Gastroesophageal sphincter (tissue), 4 donors: Measurements from ENCODE around the gene KRT40. TPM values are rescaled to one million over a fixed set of nuclear protein-coding genes. Genes with fewer than 3 reads are reported as not detected.

Source experiments
- ATAC-seq: fragments of 150-250 bp; one replicate; pipeline ENCODE4 v1.9.1; 2016; ENCODE audit warnings: mild to moderate bottlenecking, moderate library complexity
- H3K27ac ChIP-seq, 4 donors: fragments of 200-600 bp; sonication (generic) in 3 of 4; 1 replicate in 3 of 4; 2 replicates in 1 of 4; pipeline ENCODE4 v1.5.1; 2016 to 2019
- H3K27me3 ChIP-seq: fragments of 200-600 bp; sonication (generic); one replicate; pipeline ENCODE4 v1.5.1; 2019
- H3K36me3 ChIP-seq, 2 donors: fragments of 200-600 bp; sonication (generic); one replicate each; pipeline ENCODE4 v1.5.1; 2019; ENCODE audit warnings: control low read depth in 1 of 2
- H3K4me1 ChIP-seq, 3 donors: fragments of 200-600 bp; sonication (generic); 1 replicate in 2 of 3; 2 replicates in 1 of 3; pipeline ENCODE4 v1.5.1; 2016 to 2019; ENCODE audit warnings: control low read depth in 2 of 3
- H3K4me3 ChIP-seq, 2 donors: fragments of 200-600 bp; sonication (generic); one replicate each; pipeline ENCODE4 v1.5.1; 2019; ENCODE audit warnings: mild to moderate bottlenecking in 1 of 2, moderate library complexity in 1 of 2
- H3K9me3 ChIP-seq, 3 donors: fragments of 200-600 bp; sonication (generic); one replicate each; pipeline ENCODE4 v1.5.1; 2017 to 2019; ENCODE audit warnings: control low read depth in 2 of 3
- CTCF ChIP-seq, 4 experiments: fragments of 200-600 bp in 2 of 4; fragments of 450-650 bp in 2 of 4; sonication (generic) in 1 of 4; IDR thresholded peaks; one replicate each; pipeline ENCODE4 v1.5.1; 2017 to 2019; ENCODE audit warnings: antibody characterized with exemption in 4 of 4, mild to moderate bottlenecking in 2 of 4, moderate library complexity in 2 of 4
- EP300 ChIP-seq: sonication (generic); formaldehyde crosslinking; IDR thresholded peaks from one replicate; pipeline ENCODE4 v1.6.1; 2017; ENCODE audit warnings: antibody characterized with exemption, mild to moderate bottlenecking
- POLR2A ChIP-seq, 2 donors: fragments of 450-650 bp; IDR thresholded peaks; one replicate each; pipeline ENCODE4 v1.6.1; 2017; ENCODE audit warnings: antibody characterized with exemption in 2 of 2, mild to moderate bottlenecking in 2 of 2, moderate library complexity in 1 of 2
- POLR2AphosphoS5 ChIP-seq: sonication (generic); formaldehyde crosslinking; IDR thresholded peaks from one replicate; pipeline ENCODE4 v1.6.1; 2017; ENCODE audit warnings: antibody characterized with exemption
- WGBS, 2 donors: methylation state at CpG; one replicate each; pipeline ENCODE4 v1.1.5; 2018; ENCODE audit warnings: low coverage in 1 of 2; 5-methylcytosine and 5-hydroxymethylcytosine counted together
- total RNA-seq, 4 donors: library from RNA; depleted of rRNA; stranded (reverse); fragments of >200 nt; gene quantifications; one replicate each; pipeline ENCODE4 v1.1.0, GENCODE V29; 2016

The KRT40 gene
- total RNA-seq, result not detected

DNA sequence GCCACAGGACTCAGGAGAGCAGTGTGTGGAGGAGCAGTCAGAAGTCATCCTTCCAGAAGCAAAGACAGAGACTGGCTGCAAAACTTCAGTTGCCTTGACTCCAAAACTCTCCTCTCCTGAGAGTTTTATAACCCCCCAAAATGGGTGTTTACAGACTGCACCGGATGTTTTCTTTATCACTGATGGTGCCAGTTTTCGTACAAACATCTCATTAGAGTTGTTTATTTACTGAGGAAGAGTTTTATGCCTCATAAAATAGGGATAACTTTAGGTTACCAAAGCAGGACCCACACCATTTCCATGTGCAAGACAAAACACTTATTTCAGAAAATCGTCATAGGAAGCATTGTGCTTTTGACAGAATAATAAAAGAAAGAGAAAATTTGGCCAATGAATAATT lies at the start of gene KRT40:
Gene KRT40, minus strand, starts transcription at position 101 of the 400 bp plus-strand sequence. Its CDS starts 53 bp downstream, at position 48.
- no peak for TF ChIP-seq EP300
- no peak for TF ChIP-seq POLR2AphosphoS5
- H3K27me3 ChIP-seq, result peaks cover 18% of the 10 kb centered on the region
- H3K36me3 ChIP-seq, result no peaks in the 10 kb centered on the region
- no peak within 1 kb of the TSS for H3K4me3 ChIP-seq
- WGBS, 2 donors, result 53 to 70% methylated on average over 3 of the region's 3 CpGs
- peaks cover 0 to 8% (median 0%) of the 10 kb centered on the region in 3 donors for H3K4me1 ChIP-seq
- no peak within 1 kb of the TSS for H3K27ac ChIP-seq
- H3K9me3 ChIP-seq, result no peaks in the 10 kb centered on the region
- ATAC-seq, result no peak

GRCh38 chr17:41029633-41030245 lies 45.6 kb upstream of the KRT40 start, which contains the start of gene KRTAP1-4:
KRTAP1-4 (minus strand) TSS chr17:41030195; CDS start chr17:41030078, 117 bp downstream.
- Histone ChIP-seq H3K4me1 (no peaks in the 10 kb centered on the region), H3K9me3 (no peaks in the 10 kb centered on the region), H3K4me3 (no peak within 1 kb of the TSS), H3K27ac (no peak within 1 kb of the TSS), H3K36me3 (no peaks in the 10 kb centered on the region), H3K27me3 (peaks cover 27% of the 10 kb centered on the region)
- 57 to 63% methylated on average over 1 to 2 of the region's 12 CpGs for WGBS, 2 donors
- TF ChIP-seq POLR2AphosphoS5 (no peak), EP300 (no peak), CTCF (IDR thresholded peaks at IDR 0.05) (no peak), POLR2A (IDR thresholded peaks at IDR 0.05) (no peak)
- no peak for ATAC-seq

DNA sequence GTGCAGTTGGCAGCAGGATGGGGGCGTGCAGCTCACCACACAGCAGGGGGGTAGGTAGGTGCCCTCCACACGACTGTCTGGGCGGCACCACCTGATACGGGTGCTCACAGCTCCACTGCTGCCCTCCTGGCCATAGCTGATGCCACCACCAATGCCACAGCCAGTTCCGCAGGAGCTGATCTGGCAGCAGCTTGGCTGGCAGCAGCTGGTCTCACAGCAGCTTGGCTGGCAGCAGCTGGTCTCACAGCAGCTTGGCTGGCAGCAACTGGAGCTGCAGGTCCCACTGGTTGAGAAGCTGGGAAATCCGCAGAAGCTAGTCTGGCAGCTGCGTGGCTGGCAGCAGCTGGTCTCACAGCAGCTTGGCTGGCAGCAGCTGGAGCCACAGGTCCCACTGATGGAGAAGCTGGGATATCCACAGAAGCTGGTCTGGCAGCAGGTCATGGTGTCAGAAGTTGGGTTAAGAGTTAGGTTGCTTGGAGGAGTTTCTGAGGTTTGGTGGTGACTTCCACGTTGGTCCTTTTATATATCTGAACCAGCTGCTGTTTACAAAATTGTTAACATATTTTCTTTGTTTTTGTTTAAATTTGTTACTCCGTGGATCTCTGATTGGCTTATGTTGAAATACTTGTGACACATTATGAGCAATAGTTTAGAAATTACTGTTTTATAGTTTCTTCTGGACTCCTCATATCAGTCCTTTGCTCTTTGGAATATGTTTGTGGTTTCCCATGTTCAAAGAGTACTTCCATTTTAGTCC lies 42.8 kb upstream of the KRT40 start, which contains the start of gene KRTAP1-5:
Gene KRTAP1-5, minus strand, starts transcription at position 494 of the 757 bp plus-strand sequence. Its CDS starts 53 bp downstream, at position 441.
- whole genome bisulfite sequencing, 2 donors, result 41 to 45% methylated on average over 2 of the region's 9 CpGs
- Histone ChIP-seq H3K9me3 (no peaks in the 10 kb centered on the region), H3K4me1 (no peaks in the 10 kb centered on the region), H3K27ac (no peak within 1 kb of the TSS), H3K36me3 (no peaks in the 10 kb centered on the region), H3K4me3 (no peak within 1 kb of the TSS), H3K27me3 (peaks cover 27% of the 10 kb centered on the region)
- TF ChIP-seq POLR2A (IDR thresholded peaks at IDR 0.05), result no peak
- no peak for TF ChIP-seq EP300
- no peak for TF ChIP-seq CTCF (IDR thresholded peaks at IDR 0.05)
- no peak for TF ChIP-seq POLR2AphosphoS5
- ATAC-seq, result no peak

DNA sequence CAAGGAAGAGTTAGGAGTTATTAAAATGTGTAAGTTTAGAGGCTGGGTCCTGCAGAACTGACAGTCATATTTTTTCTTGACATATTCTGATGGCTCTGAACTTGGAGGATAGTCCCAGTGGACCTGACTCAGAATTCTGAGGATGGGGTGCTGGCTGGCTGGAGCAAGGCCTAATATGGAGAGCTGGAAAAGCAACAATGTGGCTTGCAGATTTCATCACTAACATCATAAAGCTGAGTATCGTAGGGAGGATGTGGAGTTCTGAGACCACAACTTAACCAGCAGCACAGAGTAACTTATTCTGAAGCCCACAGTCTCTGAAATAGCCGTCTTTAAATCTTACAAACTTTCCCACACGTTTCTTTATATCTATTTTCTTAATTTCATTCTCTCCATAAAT lies 40.6 kb upstream of the KRT40 start:
- no peak overlapping the region for H3K27ac ChIP-seq
- H3K9me3 ChIP-seq, result peaks cover 0 to 4% (median 0%) of the 10 kb centered on the region in 3 donors
- ATAC-seq, result no peak
- no peaks in the 10 kb centered on the region for H3K36me3 ChIP-seq
- TF ChIP-seq POLR2A (IDR thresholded peaks at IDR 0.05) (no peak), POLR2AphosphoS5 (no peak), EP300 (no peak)
- no peak overlapping the region for H3K4me3 ChIP-seq
- peaks cover 22% of the 10 kb centered on the region for H3K27me3 ChIP-seq
- no peaks in the 10 kb centered on the region for H3K4me1 ChIP-seq
- 74 to 97% methylated on average over 3 of the region's 3 CpGs for whole genome bisulfite sequencing, 2 donors

DNA sequence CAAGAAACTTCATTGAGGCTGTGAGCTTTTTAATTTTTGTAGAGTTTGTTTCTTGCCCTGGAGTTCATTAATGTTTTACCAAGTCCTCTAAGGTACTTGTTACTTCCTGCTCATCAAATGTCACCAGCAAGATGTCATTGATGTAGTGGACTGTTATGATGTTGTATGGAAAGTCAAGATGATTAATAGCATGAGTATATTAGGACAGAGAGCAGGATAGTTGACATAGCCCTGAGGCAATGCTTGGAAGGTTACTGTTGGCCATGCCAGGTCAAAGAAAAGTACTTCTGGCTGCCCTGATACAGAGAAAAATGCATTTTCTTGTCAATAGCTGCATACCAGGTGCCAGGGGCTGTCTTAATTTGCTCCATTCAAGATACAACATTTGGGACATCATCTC lies 36.2 kb upstream of the KRT40 start:
- Histone ChIP-seq H3K4me1 (no peaks in the 10 kb centered on the region), H3K27me3 (peaks cover 4% of the 10 kb centered on the region), H3K9me3 (peaks cover 0 to 4% (median 0%) of the 10 kb centered on the region in 3 donors), H3K27ac (no peak overlapping the region), H3K36me3 (no peaks in the 10 kb centered on the region), H3K4me3 (no peak overlapping the region)
- no peak for TF ChIP-seq EP300
- no peak for TF ChIP-seq POLR2A (IDR thresholded peaks at IDR 0.05)
- no peak for TF ChIP-seq CTCF (IDR thresholded peaks at IDR 0.05)
- no peak for TF ChIP-seq POLR2AphosphoS5
- no peak for ATAC-seq
